ACC112 (cell line): Measurements from ENCODE around the gene HRC.
"Not testable (repeated sequence)": the region's sequence is repeated elsewhere in the genome, so short reads cannot be mapped to it uniquely, and the experiment has no call there.

ENCODE experiments used
- H2AFZ ChIP-seq: fragments of 200-600 bp; sonication (generic); one replicate; pipeline ENCODE4 v1.6.0; 2017; ENCODE audit warnings: antibody characterized with exemption, low read length; ENCODE audit not compliant: unreplicated experiment
- H3K27ac ChIP-seq: fragments of 200-600 bp; sonication (generic); 2 replicates; pipeline ENCODE4 v1.5.1; 2014; ENCODE audit warnings: low read depth, mild to moderate bottlenecking, antibody characterized with exemption, low read length, moderate library complexity
- H3K27me3 ChIP-seq: fragments of 200-600 bp; sonication (generic); 2 replicates; pipeline ENCODE4 v1.6.1; 2014; ENCODE audit warnings: mild to moderate bottlenecking, antibody characterized with exemption, low read length, moderate library complexity, mixed read lengths; ENCODE audit not compliant: insufficient read depth
- H3K36me3 ChIP-seq: fragments of 200-600 bp; sonication (generic); 2 replicates; pipeline ENCODE4 v1.6.1; 2016; ENCODE audit warnings: mild to moderate bottlenecking, antibody characterized with exemption, low read length, moderate library complexity, mixed read lengths; ENCODE audit not compliant: insufficient read depth
- H3K4me1 ChIP-seq: fragments of 200-600 bp; sonication (generic); one replicate; pipeline ENCODE4 v1.6.1; 2016; ENCODE audit warnings: low read length, mixed read lengths; ENCODE audit not compliant: insufficient read depth, unreplicated experiment, control insufficient read depth
- H3K4me3 ChIP-seq: fragments of 200-600 bp; sonication (generic); 2 replicates; pipeline ENCODE4 v1.5.1; 2014; ENCODE audit warnings: mild to moderate bottlenecking, low read depth, low read length
- H3K79me2 ChIP-seq: fragments of 200-600 bp; sonication (generic); one replicate; pipeline ENCODE4 v1.6.0; 2016; ENCODE audit warnings: low read length; ENCODE audit not compliant: control insufficient read depth, unreplicated experiment, insufficient read depth

HRC gene

GRCh38 chr19:49186108-49186507, 30.9 kb upstream of the HRC start:
- Histone ChIP-seq H3K36me3 (peaks cover 8% of the 10 kb centered on the region), H3K4me1 (no peaks in the 10 kb centered on the region), H2AFZ (no peak overlapping the region), H3K79me2 (no peaks in the 10 kb centered on the region), H3K27me3 (no peaks in the 10 kb centered on the region), H3K4me3 (no peak overlapping the region), H3K27ac (no peak overlapping the region)

GRCh38 chr19:49182848-49183375, 27.7 kb upstream of the HRC start:
- Histone ChIP-seq H2AFZ (no peak overlapping the region), H3K36me3 (peaks cover 3% of the 10 kb centered on the region; the same call in 1 of the 2 replicates), H3K4me1 (no peaks in the 10 kb centered on the region)

DNA sequence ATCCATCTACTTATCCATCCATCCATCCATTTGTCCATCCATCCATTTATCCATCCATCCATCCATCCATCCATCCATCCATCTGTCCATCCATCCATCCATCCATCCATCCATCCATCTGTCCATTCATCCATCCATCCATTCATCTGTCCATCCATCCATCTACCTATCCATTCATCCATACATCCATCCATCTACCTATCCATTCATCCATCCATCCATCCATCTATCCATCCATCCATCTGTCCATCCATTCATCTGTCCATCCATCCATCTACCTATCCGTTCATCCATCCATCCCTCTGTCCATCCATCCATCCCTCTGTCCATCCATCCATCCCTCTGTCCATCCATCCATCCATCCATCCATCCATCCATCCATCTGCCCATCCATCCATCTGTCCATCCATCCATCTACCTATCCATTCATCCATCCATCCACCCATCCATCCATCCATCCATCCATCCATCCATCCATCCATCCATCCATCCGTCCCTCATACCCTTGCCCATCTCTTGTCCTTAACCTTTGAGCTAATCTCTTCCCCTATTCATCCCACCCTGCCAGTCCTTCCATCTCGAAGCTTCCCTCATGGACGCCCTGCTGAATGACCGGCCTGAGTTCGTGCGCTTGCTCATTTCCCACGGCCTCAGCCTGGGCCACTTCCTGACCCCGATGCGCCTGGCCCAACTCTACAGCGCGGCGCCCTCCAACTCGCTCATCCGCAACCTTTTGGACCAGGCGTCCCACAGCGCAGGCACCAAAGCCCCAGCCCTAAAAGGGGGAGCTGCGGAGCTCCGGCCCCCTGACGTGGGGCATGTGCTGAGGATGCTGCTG, 27.0 kb upstream of the HRC start:
- H3K27me3 ChIP-seq, H3K36me3 ChIP-seq, H2AFZ ChIP-seq, H3K79me2 ChIP-seq, H3K4me1 ChIP-seq, H3K4me3 ChIP-seq, H3K27ac ChIP-seq: not testable (repeated sequence)

More at GRCh38 chr19:49182848-49183375, 27.7 kb upstream of the HRC start:
- Histone ChIP-seq H3K27me3 (no peaks in the 10 kb centered on the region), H3K27ac (no peak overlapping the region), H3K79me2 (no peaks in the 10 kb centered on the region), H3K4me3 (no peak overlapping the region)

- no peaks in the 10 kb centered on the region for H3K4me1 ChIP-seq
- no peak overlapping the region for H3K4me3 ChIP-seq
- no peaks in the 10 kb centered on the region for H3K27me3 ChIP-seq
- H3K79me2 ChIP-seq: no peaks in the 10 kb centered on the region
- peaks cover 3% of the 10 kb centered on the region; the same call in 1 of the 2 replicates for H3K36me3 ChIP-seq
- H3K27ac ChIP-seq: no peak overlapping the region
- H2AFZ ChIP-seq: no peak overlapping the region
These were observed 25.5 kb upstream of the HRC start for GRCh38 chr19:49180659-49181058.

GRCh38 chr19:49173198-49173597, 18.0 kb upstream of the HRC start:
- Histone ChIP-seq H3K36me3 (no peaks in the 10 kb centered on the region), H3K4me3 (no peak overlapping the region), H2AFZ (no peak overlapping the region), H3K4me1 (no peaks in the 10 kb centered on the region), H3K79me2 (no peaks in the 10 kb centered on the region), H3K27me3 (no peaks in the 10 kb centered on the region), H3K27ac (no peak overlapping the region)

- H3K79me2 ChIP-seq: no peaks in the 10 kb centered on the region
- H3K36me3 ChIP-seq: no peaks in the 10 kb centered on the region
- no peak overlapping the region for H2AFZ ChIP-seq
- H3K4me1 ChIP-seq: no peaks in the 10 kb centered on the region
- H3K4me3 ChIP-seq: no peak overlapping the region
- H3K27ac ChIP-seq: no peak overlapping the region
- H3K27me3 ChIP-seq: no peaks in the 10 kb centered on the region
These were observed 13.2 kb upstream of the HRC start for GRCh38 chr19:49168421-49168820.

DNA sequence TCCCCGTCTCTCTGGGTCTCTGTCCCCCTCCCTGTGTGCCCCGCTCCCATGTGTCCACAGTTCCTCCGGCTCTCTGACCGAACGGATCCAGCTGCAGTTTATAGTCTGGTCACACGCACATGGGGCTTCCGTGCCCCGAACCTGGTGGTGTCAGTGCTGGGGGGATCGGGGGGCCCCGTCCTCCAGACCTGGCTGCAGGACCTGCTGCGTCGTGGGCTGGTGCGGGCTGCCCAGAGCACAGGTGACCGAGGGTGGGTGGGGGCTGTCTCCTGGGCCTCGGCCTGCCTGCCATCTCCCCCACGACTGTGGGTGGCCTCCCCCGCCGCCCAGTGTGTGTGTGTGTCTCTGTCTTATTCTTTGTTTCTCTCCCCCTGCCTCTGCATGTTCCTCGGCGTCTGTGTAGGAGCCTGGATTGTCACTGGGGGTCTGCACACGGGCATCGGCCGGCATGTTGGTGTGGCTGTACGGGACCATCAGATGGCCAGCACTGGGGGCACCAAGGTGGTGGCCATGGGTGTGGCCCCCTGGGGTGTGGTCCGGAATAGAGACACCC, 12.7 kb upstream of the HRC start:
- Histone ChIP-seq H3K79me2 (no peaks in the 10 kb centered on the region), H3K36me3 (no peaks in the 10 kb centered on the region), H3K27ac (no peak overlapping the region), H2AFZ (no peak overlapping the region), H3K4me1 (no peaks in the 10 kb centered on the region), H3K27me3 (no peaks in the 10 kb centered on the region), H3K4me3 (no peak overlapping the region)

- Histone ChIP-seq H3K27ac (no peak overlapping the region), H3K36me3 (no peaks in the 10 kb centered on the region), H3K27me3 (no peaks in the 10 kb centered on the region), H3K4me3 (no peak overlapping the region), H2AFZ (no peak overlapping the region), H3K4me1 (peaks cover 5% of the 10 kb centered on the region), H3K79me2 (no peaks in the 10 kb centered on the region)
These were observed 10.7 kb upstream of the HRC start for GRCh38 chr19:49165865-49166301.

- Histone ChIP-seq H3K4me3 (no peak overlapping the region), H3K4me1 (peaks cover 5% of the 10 kb centered on the region), H3K36me3 (no peaks in the 10 kb centered on the region), H2AFZ (no peak overlapping the region), H3K27ac (no peak overlapping the region), H3K27me3 (no peaks in the 10 kb centered on the region), H3K79me2 (no peaks in the 10 kb centered on the region)
These were observed 10.0 kb upstream of the HRC start for GRCh38 chr19:49165111-49165750.

- Histone ChIP-seq H3K36me3 (no peaks in the 10 kb centered on the region), H2AFZ (no peak overlapping the region)
These were observed 6.8 kb upstream of the HRC start for GRCh38 chr19:49161987-49162386.

More at GRCh38 chr19:49161987-49162386, 6.8 kb upstream of the HRC start:
- Histone ChIP-seq H3K79me2 (peaks cover 6% of the 10 kb centered on the region), H3K27ac (no peak overlapping the region), H3K4me3 (no peak overlapping the region), H3K27me3 (no peaks in the 10 kb centered on the region), H3K4me1 (peaks cover 5% of the 10 kb centered on the region)
